Muscle layer of colon (tissue), 2 donors: ENCODE measurements around the gene PREX1.
"Not testable (repeated sequence)": the region's sequence is repeated elsewhere in the genome, so short reads cannot be mapped to it uniquely, and the experiment has no call there.

Experiments
- H3K27ac ChIP-seq: one replicate; pipeline ENCODE4 v1.7.0; 2013; ENCODE audit warnings: low read depth, mild to moderate bottlenecking, low read length, moderate library complexity
- H3K27me3 ChIP-seq, 2 donors: one replicate each; pipeline ENCODE4 v1.7.0; 2013; ENCODE audit warnings: low read length in 2 of 2, mild to moderate bottlenecking in 2 of 2; ENCODE audit not compliant: insufficient read depth in 2 of 2, control insufficient read depth in 1 of 2
- H3K36me3 ChIP-seq: one replicate; pipeline ENCODE4 v1.7.0; 2013; ENCODE audit warnings: mild to moderate bottlenecking, low read length; ENCODE audit not compliant: insufficient read depth
- H3K4me1 ChIP-seq: one replicate; pipeline ENCODE4 v1.7.0; 2013; ENCODE audit warnings: mild to moderate bottlenecking, low read length; ENCODE audit not compliant: insufficient read depth
- H3K4me3 ChIP-seq, 2 donors: one replicate each; pipeline ENCODE4 v1.7.0; 2013; ENCODE audit warnings: low read length in 2 of 2, low read depth in 1 of 2, mild to moderate bottlenecking in 1 of 2, moderate library complexity in 1 of 2
- H3K9ac ChIP-seq: one replicate; pipeline ENCODE4 v1.7.0; 2013; ENCODE audit warnings: low read length
- H3K9me3 ChIP-seq: one replicate; pipeline ENCODE4 v1.7.0; 2013; ENCODE audit warnings: mild to moderate bottlenecking, low read length
- donor health status: abdominal sarcoma.
- donor health status: Adenocarcinoma of cecum.

PREX1 gene

GRCh38 chr20:48785801-48786200 lies 42.0 kb downstream of the PREX1 start:
- H3K9me3 ChIP-seq: no peaks in the 10 kb centered on the region
- H3K27me3 ChIP-seq: peaks cover 0 to 6% of the 10 kb centered on the region in 2 donors
- no peaks in the 10 kb centered on the region for H3K4me1 ChIP-seq
- H3K4me3 ChIP-seq: no peak overlapping the region
- no peak overlapping the region for H3K27ac ChIP-seq
- no peaks in the 10 kb centered on the region for H3K36me3 ChIP-seq
- no peak overlapping the region for H3K9ac ChIP-seq

DNA sequence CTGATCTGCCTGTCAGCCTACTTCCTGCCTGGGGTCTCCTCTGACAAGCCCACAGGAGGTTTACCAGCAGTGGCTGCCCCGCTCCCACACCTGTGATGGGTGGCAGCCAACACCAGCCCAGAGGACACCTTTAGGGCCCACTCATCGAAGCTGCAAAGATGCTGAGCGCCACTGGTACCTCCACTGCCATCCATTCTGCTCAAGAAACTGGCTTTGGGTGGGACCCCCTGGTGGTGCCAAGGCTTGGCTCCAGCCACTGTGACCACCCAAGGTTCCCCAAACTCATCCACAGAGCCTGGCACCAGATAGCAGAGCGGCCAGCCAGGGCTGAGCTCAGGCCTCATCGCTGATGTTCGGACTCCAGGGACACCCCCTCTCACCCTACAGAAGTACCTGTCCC lies 42.5 kb downstream of the PREX1 start:
- Histone ChIP-seq H3K4me1 (no peaks in the 10 kb centered on the region), H3K36me3 (no peaks in the 10 kb centered on the region), H3K27me3 (peaks cover 0 to 6% of the 10 kb centered on the region in 2 donors), H3K4me3 (no peak overlapping the region), H3K27ac (no peak overlapping the region), H3K9ac (no peak overlapping the region), H3K9me3 (no peaks in the 10 kb centered on the region)

DNA sequence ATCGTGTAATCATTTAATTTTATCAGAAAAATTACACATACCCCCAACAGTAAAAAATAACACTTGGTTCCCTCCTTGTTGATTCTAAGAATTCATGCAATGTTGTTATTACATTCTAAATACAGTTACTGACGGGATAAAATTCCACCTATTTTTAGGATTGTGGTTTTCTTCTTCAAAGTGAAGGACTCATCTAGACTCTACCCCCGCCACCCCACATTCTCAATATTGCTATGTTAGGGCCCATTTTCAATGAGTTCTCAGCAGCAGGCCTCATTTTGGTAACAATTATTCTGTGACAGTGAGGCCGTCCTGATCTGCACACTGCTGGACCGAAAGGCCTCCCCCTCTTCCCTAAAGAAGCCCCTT lies 43.5 kb downstream of the PREX1 start:
- no peak overlapping the region for H3K4me3 ChIP-seq
- H3K27ac ChIP-seq: no peak overlapping the region
- peaks cover 0 to 6% of the 10 kb centered on the region in 2 donors for H3K27me3 ChIP-seq
- no peaks in the 10 kb centered on the region for H3K4me1 ChIP-seq
- H3K9me3 ChIP-seq: no peaks in the 10 kb centered on the region
- H3K36me3 ChIP-seq: no peaks in the 10 kb centered on the region
- no peak overlapping the region for H3K9ac ChIP-seq

GRCh38 chr20:48783533-48784272 lies 44.1 kb downstream of the PREX1 start:
- Histone ChIP-seq H3K4me3 (no peak overlapping the region), H3K27ac (no peak overlapping the region), H3K36me3 (no peaks in the 10 kb centered on the region), H3K9ac (no peak overlapping the region), H3K27me3 (peaks cover 0 to 6% of the 10 kb centered on the region in 2 donors), H3K4me1 (no peaks in the 10 kb centered on the region), H3K9me3 (no peaks in the 10 kb centered on the region)

GRCh38 chr20:48782901-48783308 lies 44.9 kb downstream of the PREX1 start:
- no peaks in the 10 kb centered on the region for H3K4me1 ChIP-seq
- peaks cover 0 to 6% of the 10 kb centered on the region in 2 donors for H3K27me3 ChIP-seq
- H3K9ac ChIP-seq: no peak overlapping the region
- H3K27ac ChIP-seq: no peak overlapping the region
- H3K4me3 ChIP-seq: no peak overlapping the region
- no peaks in the 10 kb centered on the region for H3K9me3 ChIP-seq
- no peaks in the 10 kb centered on the region for H3K36me3 ChIP-seq

- no peak overlapping the region for H3K4me3 ChIP-seq
These were observed 45.7 kb downstream of the PREX1 start for GRCh38 chr20:48782053-48782452.

DNA sequence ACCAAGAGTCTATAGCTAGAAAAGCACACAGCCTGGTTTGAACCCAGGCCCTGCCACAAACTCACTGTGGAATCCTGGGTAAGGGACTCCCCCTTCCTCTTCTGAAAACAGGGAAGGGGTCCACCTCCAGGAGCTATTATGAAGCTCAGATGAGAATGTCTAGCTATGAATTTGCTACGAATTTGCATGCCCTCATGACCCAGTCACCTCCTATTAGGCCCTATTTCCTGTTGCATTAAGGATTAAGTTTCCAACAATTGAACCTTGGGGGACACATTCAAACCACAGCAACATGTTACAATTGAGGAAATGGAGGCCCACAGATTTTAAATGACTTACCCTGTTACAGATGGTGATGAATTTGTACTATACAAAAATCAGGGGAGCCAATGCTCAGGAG lies 46.2 kb downstream of the PREX1 start:
- Histone ChIP-seq H3K9ac (no peak overlapping the region), H3K27me3 (peaks cover 0 to 6% of the 10 kb centered on the region in 2 donors), H3K4me1 (no peaks in the 10 kb centered on the region), H3K36me3 (no peaks in the 10 kb centered on the region), H3K4me3 (no peak overlapping the region), H3K9me3 (no peaks in the 10 kb centered on the region), H3K27ac (no peak overlapping the region)

More at GRCh38 chr20:48782053-48782452, 45.7 kb downstream of the PREX1 start:
- no peaks in the 10 kb centered on the region for H3K4me1 ChIP-seq
- H3K27me3 ChIP-seq: peaks cover 0 to 6% of the 10 kb centered on the region in 2 donors
- no peaks in the 10 kb centered on the region for H3K9me3 ChIP-seq
- H3K27ac ChIP-seq: no peak overlapping the region
- no peak overlapping the region for H3K9ac ChIP-seq
- no peaks in the 10 kb centered on the region for H3K36me3 ChIP-seq

DNA sequence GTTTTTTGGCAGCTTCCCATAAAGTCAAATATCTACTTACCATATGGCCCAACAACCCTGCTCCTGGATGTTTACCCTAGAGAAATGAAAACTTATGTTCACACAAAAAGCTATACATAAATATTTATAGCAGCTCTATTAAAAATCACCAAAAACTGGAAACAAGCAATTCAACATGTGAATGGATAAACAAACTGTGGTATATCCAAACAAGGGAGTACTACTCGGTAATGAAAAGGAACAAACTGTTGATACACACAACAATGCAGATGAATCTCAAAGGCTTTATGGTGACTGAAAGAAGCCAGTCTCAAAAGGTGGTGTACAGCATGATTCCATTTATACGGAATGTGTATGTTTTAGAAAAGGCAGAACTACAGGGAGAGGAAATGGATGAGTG lies 48.4 kb downstream of the PREX1 start:
- no peaks in the 10 kb centered on the region for H3K4me1 ChIP-seq

DNA sequence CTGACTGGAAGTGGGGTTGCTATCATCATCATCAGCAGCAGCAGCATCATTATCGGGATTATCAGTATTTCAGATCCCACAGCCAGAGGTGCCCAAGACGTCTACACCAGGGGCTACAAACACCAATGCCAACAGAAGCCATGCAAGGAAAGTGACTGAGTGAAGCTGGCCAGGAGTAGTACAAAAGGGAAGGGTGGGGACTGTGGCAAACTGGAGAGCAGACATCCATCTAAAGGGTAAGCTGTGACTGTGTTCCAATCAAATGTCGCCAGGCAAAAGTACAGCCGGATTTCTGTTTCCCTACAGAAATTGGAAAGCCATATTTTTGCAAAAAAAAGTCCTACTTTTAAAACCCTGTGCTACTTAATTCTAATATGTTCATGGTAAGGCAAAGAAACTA lies 50.0 kb downstream of the PREX1 start:
- no peak overlapping the region for H3K4me3 ChIP-seq
- no peaks in the 10 kb centered on the region for H3K36me3 ChIP-seq
- H3K9me3 ChIP-seq: no peaks in the 10 kb centered on the region
- H3K4me1 ChIP-seq: no peaks in the 10 kb centered on the region
- no peak overlapping the region for H3K27ac ChIP-seq
- H3K9ac ChIP-seq: no peak overlapping the region
- no peaks in the 10 kb centered on the region for H3K27me3 ChIP-seq

More for the DNA sequence above, 48.4 kb downstream of the PREX1 start:
- H3K9ac ChIP-seq: no peak overlapping the region
- no peaks in the 10 kb centered on the region for H3K9me3 ChIP-seq
- no peak overlapping the region for H3K27ac ChIP-seq
- H3K36me3 ChIP-seq: no peaks in the 10 kb centered on the region
- no peaks in the 10 kb centered on the region for H3K27me3 ChIP-seq
- no peak overlapping the region for H3K4me3 ChIP-seq

GRCh38 chr20:48777005-48777404 lies 50.8 kb downstream of the PREX1 start:
- no peak overlapping the region for H3K9ac ChIP-seq
- no peaks in the 10 kb centered on the region for H3K9me3 ChIP-seq
- no peak overlapping the region for H3K4me3 ChIP-seq
- no peak overlapping the region for H3K27ac ChIP-seq
- no peaks in the 10 kb centered on the region for H3K36me3 ChIP-seq
- no peaks in the 10 kb centered on the region for H3K27me3 ChIP-seq
- no peaks in the 10 kb centered on the region for H3K4me1 ChIP-seq

GRCh38 chr20:48776306-48776705 lies 51.5 kb downstream of the PREX1 start:
- H3K4me3 ChIP-seq: no peak overlapping the region
- H3K36me3 ChIP-seq: no peaks in the 10 kb centered on the region
- H3K27ac ChIP-seq: no peak overlapping the region
- no peaks in the 10 kb centered on the region for H3K4me1 ChIP-seq
- H3K9ac ChIP-seq: no peak overlapping the region
- no peaks in the 10 kb centered on the region for H3K9me3 ChIP-seq
- H3K27me3 ChIP-seq: no peaks in the 10 kb centered on the region

GRCh38 chr20:48775545-48775944 lies 52.3 kb downstream of the PREX1 start:
- H3K9me3 ChIP-seq, H3K27ac ChIP-seq, H3K27me3 ChIP-seq, H3K4me3 ChIP-seq, H3K9ac ChIP-seq, H3K4me1 ChIP-seq, H3K36me3 ChIP-seq: not testable (repeated sequence)
